Neutrophil (primary cell): ENCODE measurements around the gene GRIN2A.

Experiments
- H3K27ac ChIP-seq: fragments of 200-600 bp; sonication (generic); 2 replicates; pipeline ENCODE4 v1.5.1; 2016; ENCODE audit warnings: mild to moderate bottlenecking, moderate library complexity
- H3K27me3 ChIP-seq: fragments of 200-600 bp; sonication (generic); 2 replicates; pipeline ENCODE4 v1.6.0; 2016; ENCODE audit warnings: mild to moderate bottlenecking
- H3K36me3 ChIP-seq: fragments of 200-600 bp; sonication (generic); 2 replicates; pipeline ENCODE4 v1.5.1; 2017
- H3K4me1 ChIP-seq, 2 experiments: fragments of 200-600 bp in 1 of 2; sonication (generic) in 1 of 2; 1 replicate in 1 of 2; 2 replicates in 1 of 2; pipeline versions ENCODE4 v1.5.1 to v1.6.1; 2013 to 2016; ENCODE audit warnings: low read depth in 1 of 2, low read length in 1 of 2, mild to moderate bottlenecking in 1 of 2, moderate library complexity in 1 of 2; ENCODE audit not compliant: control insufficient read depth in 1 of 2, insufficient read depth in 1 of 2
- H3K4me3 ChIP-seq, 2 experiments: fragments of 200-600 bp in 1 of 2; sonication (generic) in 1 of 2; 1 replicate in 1 of 2; 2 replicates in 1 of 2; pipeline ENCODE4 v1.5.1; 2013 to 2016; ENCODE audit warnings: low read depth in 1 of 2, low read length in 1 of 2, mild to moderate bottlenecking in 1 of 2, moderate library complexity in 1 of 2
- H3K9me3 ChIP-seq: fragments of 200-600 bp; sonication (generic); 2 replicates; pipeline ENCODE4 v1.5.1; 2016
- CTCF ChIP-seq: fragments of 200-600 bp; sonication (generic); IDR thresholded peaks from 2 replicates; pipeline ENCODE4 v1.5.1; 2016; ENCODE audit warnings: antibody characterized with exemption

Gene GRIN2A

GRCh38 chr16:9908613-9909012 is 273.6 kb downstream of the GRIN2A start:
- no peak overlapping the region for H3K27ac ChIP-seq
- H3K36me3 ChIP-seq, result no peaks in the 10 kb centered on the region
- no peak for TF ChIP-seq CTCF
- H3K9me3 ChIP-seq, result no peaks in the 10 kb centered on the region
- H3K4me1 ChIP-seq, result no peaks in the 10 kb centered on the region
- no peak overlapping the region for H3K4me3 ChIP-seq
- H3K27me3 ChIP-seq, result no peaks in the 10 kb centered on the region

GRCh38 chr16:9907752-9908151 is 274.5 kb downstream of the GRIN2A start:
- no peaks in the 10 kb centered on the region for H3K4me1 ChIP-seq
- H3K27me3 ChIP-seq, result no peaks in the 10 kb centered on the region
- TF ChIP-seq CTCF, result no peak
- no peak overlapping the region for H3K27ac ChIP-seq
- H3K9me3 ChIP-seq, result no peaks in the 10 kb centered on the region
- H3K36me3 ChIP-seq, result no peaks in the 10 kb centered on the region
- H3K4me3 ChIP-seq, result no peak overlapping the region

GRCh38 chr16:9906218-9906617 is 276.0 kb downstream of the GRIN2A start:
- Histone ChIP-seq H3K27ac (no peak overlapping the region), H3K4me1 (no peaks in the 10 kb centered on the region), H3K9me3 (no peaks in the 10 kb centered on the region), H3K36me3 (no peaks in the 10 kb centered on the region), H3K27me3 (no peaks in the 10 kb centered on the region), H3K4me3 (no peak overlapping the region)
- no peak for TF ChIP-seq CTCF

- no peak for TF ChIP-seq CTCF
- Histone ChIP-seq H3K36me3 (no peaks in the 10 kb centered on the region), H3K9me3 (no peaks in the 10 kb centered on the region), H3K27me3 (no peaks in the 10 kb centered on the region), H3K4me1 (no peaks in the 10 kb centered on the region), H3K27ac (no peak overlapping the region), H3K4me3 (no peak overlapping the region)
Measured at GRCh38 chr16:9904526-9904925, 277.7 kb downstream of the GRIN2A start.

GRCh38 chr16:9900576-9900975 is 281.7 kb downstream of the GRIN2A start:
- Histone ChIP-seq H3K4me1 (no peaks in the 10 kb centered on the region), H3K4me3 (no peak overlapping the region), H3K9me3 (no peaks in the 10 kb centered on the region), H3K36me3 (no peaks in the 10 kb centered on the region), H3K27ac (no peak overlapping the region), H3K27me3 (no peaks in the 10 kb centered on the region)
- TF ChIP-seq CTCF, result no peak

- Histone ChIP-seq H3K9me3 (no peaks in the 10 kb centered on the region), H3K36me3 (no peaks in the 10 kb centered on the region), H3K4me1 (no peaks in the 10 kb centered on the region), H3K4me3 (no peak overlapping the region), H3K27me3 (no peaks in the 10 kb centered on the region), H3K27ac (no peak overlapping the region)
- no peak for TF ChIP-seq CTCF
Measured at GRCh38 chr16:9898555-9898954, 283.7 kb downstream of the GRIN2A start.
